Lung (tissue), 12 donors: ENCODE measurements around the gene PROM1. TPM values are rescaled to one million over a fixed set of nuclear protein-coding genes. Genes with fewer than 3 reads are reported as not detected.

Source experiments
- ATAC-seq: fragments of 200-7000 bp; cut with Tn5 transposase; one replicate; pipeline ENCODE4 v1.9.1; 2020; ENCODE audit warnings: moderate number of reproducible peaks; ENCODE audit not compliant: insufficient read depth, low FRiP score
- DNase-seq, 3 donors: peaks; one replicate each; pipeline ENCODE4 v3.0.0-alpha.2; 2013 to 2017
- H3K27ac ChIP-seq, 2 donors: one replicate each; pipeline ENCODE4 v1.5.1; 2013; ENCODE audit warnings: mild to moderate bottlenecking in 2 of 2, moderate library complexity in 2 of 2, control low read depth in 1 of 2, inconsistent platforms in 1 of 2, low read depth in 1 of 2, low read length in 1 of 2
- H3K27me3 ChIP-seq, 3 donors: one replicate each; pipeline ENCODE4 v1.5.1; 2013; ENCODE audit warnings: low read length in 2 of 3; ENCODE audit not compliant: control insufficient read depth in 3 of 3, insufficient read depth in 3 of 3
- H3K36me3 ChIP-seq, 4 donors: one replicate each; pipeline ENCODE4 v1.5.1; 2013; ENCODE audit warnings: low read length in 4 of 4, mild to moderate bottlenecking in 1 of 4, moderate library complexity in 1 of 4; ENCODE audit not compliant: control insufficient read depth in 4 of 4, insufficient read depth in 4 of 4
- H3K4me1 ChIP-seq, 5 donors: one replicate each; pipeline ENCODE4 v1.5.1; 2013; ENCODE audit warnings: low read length in 5 of 5, mild to moderate bottlenecking in 2 of 5, moderate library complexity in 1 of 5; ENCODE audit not compliant: control insufficient read depth in 5 of 5, insufficient read depth in 5 of 5
- H3K4me3 ChIP-seq: one replicate; pipeline ENCODE4 v1.5.1; 2013; ENCODE audit warnings: mild to moderate bottlenecking, control low read depth, moderate library complexity
- H3K9ac ChIP-seq, 2 donors: one replicate each; pipeline ENCODE4 v1.5.1; 2013; ENCODE audit warnings: low read length in 2 of 2, control low read depth in 1 of 2; ENCODE audit not compliant: insufficient read depth in 1 of 2
- H3K9me3 ChIP-seq, 4 donors: one replicate each; pipeline ENCODE4 v1.5.1; 2013; ENCODE audit warnings: low read length in 3 of 4, mild to moderate bottlenecking in 1 of 4, moderate library complexity in 1 of 4; ENCODE audit not compliant: control insufficient read depth in 4 of 4, insufficient read depth in 3 of 4
- WGBS, 2 donors: extraction: QIAGEN DNeasy Blood & Tissue Kit; methylation state at CpG; one replicate each; pipeline ENCODE4 v1.1.7; 2013; 5-methylcytosine and 5-hydroxymethylcytosine counted together
- polyA plus RNA-seq, 2 donors: library from polyadenylated mRNA; stranded (reverse); fragments of 200-250 nt; gene quantifications; one replicate each; pipeline ENCODE4 v1.2.1, GENCODE V29; 2013
- total RNA-seq, 2 donors: library from RNA; depleted of rRNA in 1 of 2; stranded (reverse); fragments of >200 nt in 1 of 2; gene quantifications; one replicate each; pipeline ENCODE4 v1.2.1, GENCODE V29; 2014 to 2021
- TF ChIP-seq, protein P1 (sequence below): IDR thresholded peaks from 2 replicates; pipeline ENCODE4 v1.5.1; 2012; ENCODE audit warnings: mild to moderate bottlenecking; ENCODE audit errors: control extremely low read depth, extremely low read depth
- donor health status: control.
- donor health status: control.
- donor health status: Bipolar disorder and iron deficiency.
- donor health status: healthy.
- donor health status: DM: yes; HTN: yes; CAD: no.

Gene PROM1
- total and polyA plus RNA-seq, 4 donors: 6.7 to 49.5 (median 27.6) TPM

DNA sequence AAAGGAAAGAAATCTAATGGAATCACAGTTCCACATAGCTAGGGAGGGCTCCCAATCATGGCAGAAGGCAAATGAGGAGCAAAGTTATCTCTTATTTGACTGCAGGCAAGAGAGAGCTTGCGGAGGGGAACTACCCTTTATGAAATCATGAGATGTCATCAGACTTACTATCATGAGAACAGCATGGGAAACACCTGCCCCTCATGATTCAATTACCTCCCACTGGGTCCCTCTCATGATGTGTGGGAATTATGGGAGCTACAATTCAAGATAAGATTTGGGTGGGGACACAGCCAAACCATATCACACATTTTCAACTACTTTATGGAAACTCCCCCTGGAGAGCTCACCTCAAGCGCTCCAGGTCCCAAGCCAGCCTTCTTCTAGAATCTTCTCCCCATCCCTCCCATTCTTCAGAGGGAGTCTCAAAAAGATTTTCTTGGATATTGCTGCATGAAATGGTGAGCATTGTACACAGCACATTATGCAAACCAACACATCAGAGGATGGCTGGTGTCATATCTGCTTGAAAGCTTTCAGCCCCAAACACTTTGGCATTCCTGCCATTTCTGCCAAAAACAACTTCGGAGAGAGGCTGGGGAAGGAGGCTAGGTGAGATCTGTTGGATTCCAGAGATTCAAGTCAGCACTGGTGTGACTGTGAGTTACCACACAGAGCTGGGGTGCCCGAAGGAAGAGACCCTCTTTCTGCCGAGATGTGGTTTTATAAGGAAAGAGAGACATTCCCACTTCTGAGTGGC, 152.2 kb downstream of the PROM1 start:
- Histone ChIP-seq H3K4me1 (peaks cover 0 to 5% (median 0%) of the 10 kb centered on the region in 5 donors), H3K27me3 (peaks cover 0 to 2% (median 0%) of the 10 kb centered on the region in 3 donors), H3K9ac (no peak overlapping the region), H3K9me3 (peaks cover 0 to 2% (median 0%) of the 10 kb centered on the region in 4 donors), H3K4me3 (no peak overlapping the region), H3K36me3 (no peaks in the 10 kb centered on the region), H3K27ac (no peak overlapping the region)
- no peak for DNase-seq
- TF ChIP-seq, protein P1, sequence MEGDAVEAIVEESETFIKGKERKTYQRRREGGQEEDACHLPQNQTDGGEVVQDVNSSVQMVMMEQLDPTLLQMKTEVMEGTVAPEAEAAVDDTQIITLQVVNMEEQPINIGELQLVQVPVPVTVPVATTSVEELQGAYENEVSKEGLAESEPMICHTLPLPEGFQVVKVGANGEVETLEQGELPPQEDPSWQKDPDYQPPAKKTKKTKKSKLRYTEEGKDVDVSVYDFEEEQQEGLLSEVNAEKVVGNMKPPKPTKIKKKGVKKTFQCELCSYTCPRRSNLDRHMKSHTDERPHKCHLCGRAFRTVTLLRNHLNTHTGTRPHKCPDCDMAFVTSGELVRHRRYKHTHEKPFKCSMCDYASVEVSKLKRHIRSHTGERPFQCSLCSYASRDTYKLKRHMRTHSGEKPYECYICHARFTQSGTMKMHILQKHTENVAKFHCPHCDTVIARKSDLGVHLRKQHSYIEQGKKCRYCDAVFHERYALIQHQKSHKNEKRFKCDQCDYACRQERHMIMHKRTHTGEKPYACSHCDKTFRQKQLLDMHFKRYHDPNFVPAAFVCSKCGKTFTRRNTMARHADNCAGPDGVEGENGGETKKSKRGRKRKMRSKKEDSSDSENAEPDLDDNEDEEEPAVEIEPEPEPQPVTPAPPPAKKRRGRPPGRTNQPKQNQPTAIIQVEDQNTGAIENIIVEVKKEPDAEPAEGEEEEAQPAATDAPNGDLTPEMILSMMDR: no peak
- WGBS, 2 donors: 93% methylated on average over 5 of the region's 5 CpGs
- ATAC-seq: no peak

DNA sequence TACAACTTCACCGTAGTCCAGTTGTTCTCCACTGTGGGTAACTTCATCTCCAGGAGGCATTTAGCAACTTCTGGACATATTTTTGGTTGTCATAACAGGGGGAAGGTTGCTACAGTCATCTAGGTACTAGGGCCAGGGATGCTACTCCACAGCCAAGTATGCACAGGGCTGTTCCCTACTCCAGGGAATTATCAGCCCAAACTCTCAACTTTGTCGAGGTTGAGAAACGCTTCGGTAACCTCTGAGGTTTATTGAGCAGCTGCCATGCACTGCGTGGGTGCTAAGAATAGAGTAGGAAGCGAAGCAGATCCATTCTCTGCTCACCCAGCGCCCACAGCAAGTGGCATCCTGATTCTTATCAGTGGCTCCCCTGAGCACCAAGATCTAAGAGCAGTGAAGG, 153.5 kb downstream of the PROM1 start:
- no peaks in the 10 kb centered on the region for H3K36me3 ChIP-seq
- no peaks in the 10 kb centered on the region for H3K4me1 ChIP-seq
- H3K27me3 ChIP-seq: peaks cover 0 to 2% (median 0%) of the 10 kb centered on the region in 3 donors
- TF ChIP-seq, protein P1: no peak
- H3K27ac ChIP-seq: no peak overlapping the region
- H3K9ac ChIP-seq: no peak overlapping the region
- 82 to 85% methylated on average over 7 of the region's 7 CpGs for WGBS, 2 donors
- DNase-seq (no peak), ATAC-seq (no peak)
- H3K4me3 ChIP-seq: no peak overlapping the region
- peaks cover 0 to 2% (median 0%) of the 10 kb centered on the region in 4 donors for H3K9me3 ChIP-seq

DNA sequence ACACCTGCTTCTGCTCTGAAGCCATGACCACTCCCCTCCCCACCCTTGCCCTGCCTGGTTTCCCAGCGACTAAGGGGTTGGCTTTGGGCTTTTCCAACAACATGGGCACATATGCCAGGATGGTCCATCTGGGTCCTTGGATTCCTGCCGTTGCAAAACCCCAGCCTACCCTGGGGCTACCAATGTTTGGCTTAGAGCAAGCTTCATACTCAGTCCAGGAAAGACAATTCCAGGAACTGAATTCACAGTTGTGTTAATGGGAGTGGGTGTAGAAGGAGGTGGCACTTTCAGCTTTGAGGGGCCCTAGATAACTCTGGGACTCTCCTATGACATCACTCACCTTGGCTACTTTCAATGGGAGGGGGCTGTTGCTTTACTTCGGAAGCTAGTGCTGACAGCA, 154.3 kb downstream of the PROM1 start:
- ATAC-seq: no peak
- Histone ChIP-seq H3K36me3 (no peaks in the 10 kb centered on the region), H3K9ac (no peak overlapping the region), H3K27ac (no peak overlapping the region), H3K4me3 (no peak overlapping the region), H3K9me3 (peaks cover 0 to 2% (median 0%) of the 10 kb centered on the region in 4 donors), H3K27me3 (peaks cover 0 to 2% (median 0%) of the 10 kb centered on the region in 3 donors), H3K4me1 (no peaks in the 10 kb centered on the region)
- TF ChIP-seq, protein P1: no peak
- 72 to 78% methylated on average over 3 of the region's 3 CpGs for WGBS, 2 donors
- DNase-seq: no peak
